ENCODE results near the gene SLC16A1.
A peak's percentile ranks its signal among the peaks of the same experiment; 100 is the strongest.

The SLC16A1 gene

DNA sequence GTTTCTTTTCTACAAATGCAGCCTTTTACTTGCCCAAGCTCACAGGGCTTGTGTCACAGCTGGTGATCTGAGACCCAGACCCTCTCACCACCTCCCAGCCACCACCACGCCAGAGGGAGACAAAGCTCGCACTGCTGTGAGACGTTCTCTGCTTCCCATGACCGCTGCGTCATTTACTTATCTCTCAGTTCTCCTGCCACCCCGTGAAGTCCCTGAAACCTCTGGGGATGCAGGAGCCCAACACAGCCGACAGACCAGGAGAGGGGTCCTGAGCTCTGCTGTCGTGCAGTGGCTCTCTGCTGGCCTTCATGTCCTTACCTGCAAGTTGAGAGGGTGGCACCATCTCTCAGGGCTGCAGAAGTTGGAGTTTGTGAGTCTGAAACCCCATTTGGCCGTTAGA is 77.7 kb downstream of the SLC16A1 start:
- peak; percentile 10 for DNase-seq

- DNase-seq = no peak
Observed at GRCh38 chr1:112877750-112878149, 78.2 kb downstream of the SLC16A1 start.

DNA sequence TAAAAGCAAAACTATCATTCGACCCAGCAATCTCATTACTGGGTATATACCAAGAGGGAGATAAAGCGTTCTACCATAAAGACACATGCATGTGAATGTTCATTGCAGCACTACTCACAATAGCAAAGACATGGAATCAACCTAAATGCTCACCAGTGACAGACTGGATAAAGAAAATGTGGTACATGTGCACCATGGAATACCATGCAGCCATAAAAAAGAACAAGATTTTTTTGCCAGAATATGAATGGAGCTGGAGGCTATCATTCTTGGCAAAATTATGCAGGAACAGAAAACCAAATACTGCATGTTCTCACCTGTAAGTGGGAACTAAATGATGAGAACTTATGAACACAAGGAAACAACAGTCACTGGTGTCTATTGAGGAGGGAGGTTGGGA is 79.7 kb downstream of the SLC16A1 start:
- no peak for DNase-seq

DNA sequence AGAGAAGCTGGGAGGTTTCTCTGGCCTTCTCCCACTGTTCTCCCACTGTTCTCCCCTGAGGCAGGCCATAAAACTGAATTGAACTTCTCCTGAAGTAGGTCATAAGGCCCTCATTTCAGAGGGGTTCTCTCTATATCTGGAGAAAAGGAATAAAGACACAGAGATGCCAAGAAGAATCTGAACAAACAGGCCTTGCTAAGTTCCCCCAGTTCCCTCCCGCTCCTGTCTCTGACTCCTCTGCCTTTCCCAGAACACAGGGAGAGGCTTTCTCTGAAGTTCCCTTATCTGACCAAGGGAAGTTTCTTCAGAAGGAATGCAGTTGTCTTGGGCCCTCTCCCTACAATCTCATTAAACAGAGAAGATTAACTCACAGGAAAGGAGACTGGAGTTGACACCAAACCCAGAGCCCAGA is 83.4 kb downstream of the SLC16A1 start:
- DNase-seq = no peak

DNA sequence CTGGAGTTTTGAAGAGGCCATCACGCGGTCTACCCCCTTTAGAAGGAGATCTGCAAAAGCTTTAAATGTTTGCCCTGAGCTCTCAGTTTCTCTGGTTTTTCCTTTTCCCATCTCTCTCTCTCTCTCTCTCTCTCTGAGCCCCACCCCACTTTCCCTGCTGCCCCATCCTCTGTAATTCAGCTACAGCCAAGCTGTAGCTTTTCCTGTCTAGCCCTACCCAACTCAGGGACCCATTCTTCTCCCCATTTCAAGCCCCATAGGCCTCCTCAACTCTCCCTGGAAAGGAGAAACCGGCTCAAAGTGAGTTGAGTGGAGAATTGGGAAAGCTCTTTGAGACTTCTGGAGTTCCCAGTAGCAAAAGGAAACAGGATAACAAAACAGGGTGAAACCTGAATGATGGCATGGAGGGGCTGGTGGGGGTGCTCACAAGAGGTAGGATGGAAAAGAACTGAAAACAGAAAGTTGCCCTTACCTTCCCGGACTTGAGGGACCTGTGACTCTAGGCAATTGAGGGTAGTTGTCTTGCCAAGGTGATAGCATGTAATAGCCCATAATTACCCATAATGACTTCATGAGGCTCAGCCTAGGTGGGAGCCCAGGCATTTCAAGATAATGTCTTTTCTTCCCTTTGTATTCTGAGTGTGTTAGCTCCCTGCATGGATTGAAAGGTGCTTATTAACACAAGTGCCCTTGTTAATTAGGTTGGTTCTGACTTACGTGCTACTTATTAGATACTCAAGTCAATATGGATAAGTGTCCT is 84.9 kb downstream of the SLC16A1 start:
- DNase-seq = no peak

DNA sequence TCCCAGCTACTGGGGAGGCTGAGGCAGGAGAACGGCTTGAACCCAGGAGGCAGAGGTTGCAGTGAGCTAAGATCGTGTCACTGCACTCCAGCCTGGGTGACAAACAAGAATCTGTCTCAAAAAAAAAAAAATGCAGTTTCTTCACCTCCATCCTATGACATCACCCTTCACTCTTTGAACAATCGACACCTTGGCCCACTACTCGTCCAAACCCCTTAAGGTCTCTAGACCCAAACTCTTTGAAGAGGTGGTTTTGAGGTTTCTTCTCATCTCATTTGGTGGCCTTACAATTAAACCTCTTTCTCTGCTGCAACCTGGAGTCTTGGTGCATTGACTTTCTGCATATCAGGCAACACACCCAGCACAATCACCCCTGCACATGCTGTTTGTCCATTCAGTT is 86.1 kb downstream of the SLC16A1 start:
- DNase-seq = no peak

DNA sequence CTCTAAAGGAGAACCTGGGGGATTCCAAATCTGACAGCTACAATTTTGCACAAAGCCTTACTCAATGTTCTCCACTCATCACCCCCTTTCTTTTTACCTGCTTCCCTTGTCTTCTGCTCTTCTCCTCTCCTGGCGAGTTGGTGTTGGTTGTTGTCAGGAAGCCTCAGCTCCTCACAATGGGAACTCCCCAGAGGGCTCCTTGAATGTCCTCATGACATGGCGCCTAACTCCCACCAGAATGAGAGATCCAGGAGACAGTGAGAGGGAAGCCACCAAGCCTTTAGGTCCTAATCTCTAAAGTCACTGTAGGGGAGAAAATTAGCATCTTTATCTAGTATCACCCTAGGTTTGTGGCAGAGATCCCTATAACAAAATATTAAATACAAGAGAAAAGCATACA is 87.8 kb downstream of the SLC16A1 start:
- DNase-seq = no peak

- DNase-seq = no peak
Observed at GRCh38 chr1:112866981-112867380, 89.0 kb downstream of the SLC16A1 start.

GRCh38 chr1:112866151-112866550 is 89.8 kb downstream of the SLC16A1 start:
- no peak for DNase-seq

- no peak for DNase-seq
Observed at GRCh38 chr1:112862753-112863426, 93.1 kb downstream of the SLC16A1 start.

Measured in midbrain (tissue), 1 donor.